ENCODE data around the gene TSNAXIP1.

DNA sequence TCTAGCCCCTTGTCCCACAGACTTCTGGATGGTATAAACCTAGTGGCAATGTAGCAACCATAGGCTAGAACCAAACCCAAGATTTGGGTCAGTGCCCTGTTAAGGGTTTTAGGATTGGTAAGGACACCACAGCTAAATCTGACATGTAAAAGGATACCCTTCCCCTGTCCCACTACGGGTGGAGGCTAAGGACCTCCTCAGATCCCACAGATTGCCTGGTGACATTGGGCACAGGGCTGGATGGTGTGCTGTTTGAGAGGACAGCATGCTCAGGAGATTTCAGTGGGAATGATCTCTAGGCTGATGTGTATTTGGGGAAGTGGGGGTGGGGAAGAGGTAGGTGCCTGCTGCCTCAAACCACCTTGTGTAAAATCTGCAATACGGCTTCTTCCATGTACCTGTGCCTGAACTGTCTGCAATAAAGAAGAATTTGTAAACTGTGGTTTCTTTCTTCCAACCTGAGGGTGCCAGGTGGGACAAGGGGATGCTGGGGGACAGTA lies 65.5 kb downstream of the TSNAXIP1 start:
- TF ChIP-seq EZH2 (IDR thresholded peaks at IDR 0.05; ENCODE audit: insufficient read depth, poor library complexity, severe bottlenecking): no peak
- no peak for TF ChIP-seq EZH2phosphoT487 (IDR thresholded peaks at IDR 0.05; ENCODE audit: insufficient read depth, low read depth)

Measured in GM23248 (cell line).